Activated naive CD4-positive, alpha-beta T cell treated with anti-CD3 and anti-CD28 coated beads, Interleukin-2, amount 50 U/mL, for 16 hours (primary cell): ENCODE measurements around the gene VAV3.
"Not testable (repeated sequence)": the region's sequence is repeated elsewhere in the genome, so short reads cannot be mapped to it uniquely, and the experiment has no call there.

Experiments used
- DNase-seq: peaks from one replicate; pipeline ENCODE4 v3.0.0-alpha.2; 2020

The VAV3 gene

GRCh38 chr1:107678993-107679392 is 286.0 kb downstream of the VAV3 start:
- no peak for DNase-seq

- DNase-seq, result no peak
Observed at GRCh38 chr1:107677697-107678096, 287.3 kb downstream of the VAV3 start.

DNA sequence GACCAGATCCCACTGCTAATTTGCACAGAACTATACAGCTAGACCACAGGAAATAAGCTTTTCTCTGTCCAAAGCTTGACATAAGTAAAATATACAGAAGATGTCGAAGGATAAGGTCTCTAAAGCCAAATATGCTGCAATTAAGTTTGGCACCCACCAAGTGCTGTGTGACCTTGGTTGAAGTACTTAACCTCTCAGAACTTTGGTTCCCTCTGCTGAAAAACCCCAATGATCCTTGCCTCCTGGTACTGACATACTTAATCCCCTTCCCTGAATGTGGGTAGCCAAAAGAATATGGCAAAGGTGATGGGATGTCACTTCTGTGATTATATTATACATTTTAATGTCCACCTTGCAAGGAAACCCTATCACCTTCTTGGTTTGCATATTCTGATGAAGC is 290.5 kb downstream of the VAV3 start:
- DNase-seq, result no peak

DNA sequence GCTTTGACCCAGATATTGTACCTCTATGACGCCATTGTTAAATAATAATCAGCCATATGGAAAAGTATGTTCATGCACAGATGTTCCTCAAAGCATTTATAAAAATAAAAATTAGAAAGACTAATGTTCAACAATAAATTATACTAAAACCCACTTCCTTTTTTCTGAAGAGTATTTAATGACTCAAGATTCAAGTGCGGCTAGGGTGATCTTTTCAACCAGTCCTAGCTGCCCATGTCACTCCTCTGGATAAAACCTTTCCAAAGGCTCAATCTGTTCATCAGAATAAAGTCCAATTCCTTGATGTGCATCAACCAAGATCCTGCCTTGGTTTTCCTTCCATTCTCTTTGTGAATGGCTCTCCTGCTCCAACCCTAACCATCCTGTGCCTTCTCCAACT is 292.0 kb downstream of the VAV3 start:
- DNase-seq, result no peak

- DNase-seq, result no peak
Observed at GRCh38 chr1:107670397-107671040, 294.5 kb downstream of the VAV3 start.

DNA sequence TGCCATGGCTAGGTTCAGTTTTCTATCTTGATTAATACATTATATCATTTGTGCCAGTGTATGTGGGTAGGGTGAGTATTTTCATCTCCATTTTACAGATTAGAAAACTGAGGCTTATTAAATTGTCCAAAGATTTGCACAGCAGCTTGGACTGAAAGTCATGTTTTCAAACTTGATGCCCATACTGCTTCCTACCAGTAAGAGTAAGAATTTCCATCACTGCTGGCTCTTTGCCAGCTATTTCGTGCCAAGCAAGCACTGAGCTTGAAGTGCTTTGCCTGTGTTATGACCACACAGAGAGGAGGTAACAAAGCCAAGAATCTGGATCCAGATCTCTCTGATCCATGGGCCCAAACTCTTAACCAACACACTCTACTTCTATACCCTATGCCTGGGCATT is 295.0 kb downstream of the VAV3 start:
- DNase-seq, result no peak

DNA sequence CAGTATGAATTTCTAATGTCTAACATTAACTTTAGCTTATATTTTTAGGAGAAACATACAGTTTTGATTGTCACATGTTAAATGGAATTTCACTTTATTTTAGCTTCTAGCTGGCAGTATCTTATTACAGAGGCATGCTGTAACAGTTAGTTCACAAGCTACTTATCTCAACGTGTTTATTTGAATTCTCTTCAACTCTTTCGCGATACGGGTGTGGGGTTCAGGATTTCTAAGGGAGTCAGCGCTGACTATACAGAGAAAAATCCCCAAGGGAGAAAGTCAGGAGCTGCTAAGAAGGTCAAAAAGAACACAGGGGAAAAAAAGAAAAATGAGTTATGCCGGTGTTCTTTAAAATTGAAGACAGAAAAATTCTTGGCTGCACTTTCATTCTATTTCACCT is 296.2 kb downstream of the VAV3 start:
- DNase-seq, result no peak

- no peak for DNase-seq
Observed at GRCh38 chr1:107666493-107666892, 298.5 kb downstream of the VAV3 start.

- no peak for DNase-seq
Observed at GRCh38 chr1:107664982-107665925, 299.7 kb downstream of the VAV3 start.

DNA sequence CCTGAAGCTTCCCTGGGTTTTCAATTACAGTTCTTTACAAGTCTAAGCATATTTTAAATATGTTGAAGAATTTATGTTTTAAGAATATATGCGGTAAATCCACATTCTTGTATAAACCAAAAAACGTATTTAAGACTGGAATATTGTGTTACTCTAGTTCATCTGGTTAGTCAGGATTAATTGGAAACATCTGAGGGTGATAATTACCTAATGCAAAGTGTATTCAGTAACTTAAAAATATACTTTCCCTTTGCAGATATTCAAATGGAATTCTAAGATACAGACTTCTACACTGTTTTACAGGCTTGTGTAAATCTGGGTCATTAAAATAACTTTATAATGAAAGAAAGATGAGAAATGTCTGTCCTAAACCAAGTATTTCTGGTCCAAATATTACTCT is 302.0 kb downstream of the VAV3 start:
- DNase-seq, result no peak

DNA sequence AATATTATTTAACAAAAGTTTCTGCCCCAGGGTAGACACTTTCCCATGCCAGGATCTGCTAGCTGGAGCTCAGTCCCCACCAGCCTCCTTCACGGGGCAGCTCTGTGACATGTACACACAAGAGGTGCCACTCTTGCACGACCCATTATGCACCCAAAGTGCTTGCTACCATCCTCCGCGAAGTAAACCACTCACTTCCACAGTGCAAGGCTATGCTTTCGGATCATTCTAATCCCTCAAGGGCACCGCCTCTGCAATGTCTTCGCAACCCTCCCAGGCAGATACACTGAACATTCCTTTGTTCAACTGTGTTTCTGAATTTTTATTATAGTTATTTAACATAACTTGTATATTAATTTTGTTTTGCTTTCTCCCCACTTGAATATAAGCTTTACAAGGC is 303.8 kb downstream of the VAV3 start:
- no peak for DNase-seq

DNA sequence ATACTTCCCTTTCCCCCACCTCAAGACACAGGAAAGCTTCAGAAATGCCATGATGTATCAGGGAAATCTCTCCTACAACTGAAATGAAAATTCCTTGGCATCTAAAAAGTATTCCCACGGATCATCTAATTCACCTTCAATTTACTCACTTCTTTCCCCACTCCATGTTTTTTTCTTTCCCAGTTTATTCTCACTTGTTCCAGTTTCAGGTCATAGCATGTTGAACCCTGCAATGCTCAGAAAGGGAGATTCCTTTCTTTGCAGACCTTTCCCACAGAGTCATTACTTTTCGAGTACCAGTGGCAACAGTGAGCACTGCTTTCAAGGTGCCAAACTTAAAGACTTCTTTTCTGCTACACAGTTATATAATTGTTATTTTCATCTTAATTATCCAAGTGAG is 305.0 kb downstream of the VAV3 start:
- no peak for DNase-seq

DNA sequence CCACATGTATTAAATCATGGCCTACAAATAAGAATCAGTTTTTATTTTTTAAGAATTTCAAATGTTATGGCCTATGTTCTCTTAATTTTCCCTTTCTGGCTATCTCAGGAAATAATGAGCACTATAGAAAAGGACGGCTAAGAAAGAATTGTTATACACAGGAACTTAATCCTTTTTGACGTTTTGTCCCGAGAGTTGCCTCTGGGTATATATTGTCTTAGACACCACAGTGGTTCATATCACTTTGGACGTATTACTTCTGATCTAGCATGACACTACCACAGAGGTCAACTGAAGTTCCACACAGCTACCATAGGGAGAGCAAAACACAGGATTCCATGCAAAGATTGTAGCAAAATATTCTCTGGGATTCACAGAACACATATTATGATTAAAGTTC is 307.6 kb downstream of the VAV3 start:
- no peak for DNase-seq

GRCh38 chr1:107653765-107654164 is 311.2 kb downstream of the VAV3 start:
- DNase-seq, result no peak

- DNase-seq, result no peak
Observed at GRCh38 chr1:107653005-107653404, 312.0 kb downstream of the VAV3 start.

- DNase-seq, result not testable (repeated sequence)
Observed at GRCh38 chr1:107650825-107651224, 314.2 kb downstream of the VAV3 start.

DNA sequence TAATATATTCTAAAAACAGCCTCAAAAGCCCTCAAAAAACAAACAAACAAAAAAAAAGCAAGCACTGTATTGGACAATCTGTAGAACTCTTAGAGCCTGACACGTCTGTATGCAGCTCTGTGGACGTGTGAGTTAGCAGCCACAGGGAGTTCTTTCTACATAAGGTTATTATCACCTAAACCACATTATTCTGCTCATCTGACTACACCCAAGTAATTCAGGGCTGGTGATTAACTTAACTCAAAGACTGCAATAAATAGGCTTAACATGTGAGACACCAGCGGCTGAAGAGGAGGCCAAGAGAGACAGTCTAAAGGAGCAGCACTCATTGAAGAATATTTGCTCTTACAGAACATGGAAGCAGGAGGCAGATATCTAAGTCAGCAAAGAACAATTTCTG is 316.0 kb downstream of the VAV3 start:
- no peak for DNase-seq

GRCh38 chr1:107648071-107648470 is 316.9 kb downstream of the VAV3 start:
- DNase-seq, result no peak

- DNase-seq, result no peak
Observed at GRCh38 chr1:107647012-107647411, 318.0 kb downstream of the VAV3 start.

- no peak for DNase-seq
Observed at GRCh38 chr1:107643766-107644165, 321.2 kb downstream of the VAV3 start.

DNA sequence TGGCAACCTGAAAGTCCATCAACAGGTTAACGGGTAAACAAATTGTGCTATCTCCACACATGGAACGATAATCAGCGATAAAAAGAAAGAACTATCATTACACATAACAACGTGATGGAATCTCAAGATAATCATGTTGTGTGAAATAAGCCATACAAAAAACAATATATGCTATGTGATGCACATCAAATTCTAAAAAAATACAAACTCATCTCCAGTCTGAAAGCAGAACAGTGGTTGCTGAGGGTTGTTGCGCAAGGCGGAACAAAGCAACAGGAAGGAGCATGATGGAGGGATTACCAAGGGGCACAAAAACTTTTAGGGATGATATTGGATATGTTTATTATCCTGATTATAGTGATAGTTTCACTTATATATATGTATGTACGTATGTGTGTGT is 324.8 kb downstream of the VAV3 start:
- no peak for DNase-seq

DNA sequence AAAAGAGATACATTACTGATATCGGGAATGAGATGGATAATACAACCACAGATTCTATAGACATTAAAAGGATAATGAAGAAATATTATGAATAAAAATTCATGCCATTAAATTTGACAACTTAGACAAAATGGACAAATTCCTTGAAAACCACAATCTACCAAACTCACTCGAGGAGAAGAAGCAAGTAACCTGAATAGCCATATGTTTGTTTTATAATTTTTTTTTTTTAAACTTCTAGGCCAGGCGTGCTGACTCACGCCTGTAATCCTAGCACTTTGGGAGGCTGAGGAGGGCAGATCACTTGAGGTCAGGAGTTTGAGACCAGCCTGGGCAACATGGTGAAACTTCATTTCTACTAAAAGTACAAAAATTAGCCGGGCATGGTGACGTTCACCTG is 327.9 kb downstream of the VAV3 start:
- no peak for DNase-seq

GRCh38 chr1:107633596-107633995 is 331.4 kb downstream of the VAV3 start:
- no peak for DNase-seq

- DNase-seq, result no peak
Observed at GRCh38 chr1:107626073-107626796, 338.7 kb downstream of the VAV3 start.
